Small intestine (tissue), 7 donors: ENCODE results near the gene BFSP1. TPM values are rescaled to one million over a fixed set of nuclear protein-coding genes. Genes with fewer than 3 reads are reported as not detected.

Source experiments
- DNase-seq, 2 donors: peaks; one replicate each; pipeline versions ENCODE4 v3.0.0 to v3.0.0-alpha.2; 2013
- FAIRE-seq: peaks from 2 replicates; lab custom pipeline; 2012; peaks lifted over from hg19 to GRCh38; lab: Jason Lieb, UNC
- H3K27ac ChIP-seq, 3 donors: one replicate each; pipeline ENCODE4 v1.5.1; 2013; ENCODE audit warnings: low read length in 2 of 3, mild to moderate bottlenecking in 2 of 3, control low read depth in 1 of 3, inconsistent platforms in 1 of 3, low read depth in 1 of 3, moderate library complexity in 1 of 3
- H3K27me3 ChIP-seq, 3 donors: one replicate each; pipeline ENCODE4 v1.6.1; 2013; ENCODE audit warnings: low read length in 3 of 3, inconsistent platforms in 1 of 3; ENCODE audit not compliant: control insufficient read depth in 3 of 3, insufficient read depth in 3 of 3
- H3K36me3 ChIP-seq, 3 donors: one replicate each; pipeline ENCODE4 v1.6.1; 2013; ENCODE audit warnings: low read length in 3 of 3, inconsistent platforms in 1 of 3, low read depth in 1 of 3, mild to moderate bottlenecking in 1 of 3, moderate library complexity in 1 of 3; ENCODE audit not compliant: control insufficient read depth in 3 of 3, insufficient read depth in 2 of 3
- H3K4me1 ChIP-seq, 3 donors: one replicate each; pipeline ENCODE4 v1.6.1; 2013; ENCODE audit warnings: low read length in 2 of 3, inconsistent platforms in 1 of 3, low read depth in 1 of 3, mild to moderate bottlenecking in 1 of 3, moderate library complexity in 1 of 3; ENCODE audit not compliant: control insufficient read depth in 3 of 3, insufficient read depth in 2 of 3
- H3K4me3 ChIP-seq, 3 donors: one replicate each; pipeline ENCODE4 v1.5.1; 2013; ENCODE audit warnings: low read length in 3 of 3, control low read depth in 1 of 3, inconsistent platforms in 1 of 3, low read depth in 1 of 3, mild to moderate bottlenecking in 1 of 3, moderate library complexity in 1 of 3
- H3K9me3 ChIP-seq, 2 donors: one replicate each; pipeline ENCODE4 v1.6.1; 2013; ENCODE audit warnings: low read depth in 1 of 2, low read length in 1 of 2; ENCODE audit not compliant: control insufficient read depth in 2 of 2, insufficient read depth in 1 of 2
- WGBS, 3 donors: extraction: QIAGEN DNeasy Blood & Tissue Kit; methylation state at CpG; one replicate each; pipeline ENCODE4 v1.1.7; 2013; 5-methylcytosine and 5-hydroxymethylcytosine counted together
- polyA plus RNA-seq, 4 donors: library from polyadenylated mRNA; stranded (reverse) in 3 of 4; unstranded in 1 of 4; fragments of 200-250 nt in 3 of 4; fragments of 120-200 nt in 1 of 4; gene quantifications; one replicate each; pipeline versions ENCODE4 v1.2.1 to v1.2.3, GENCODE V29; 2013
- donor health status: healthy with polysubstance abuse.
- donor health status: control.
- donor health status: control.
- donor health status: Bipolar disorder and iron deficiency.
- donor health status: healthy.

BFSP1 gene
- polyA plus RNA-seq, 4 donors, result 0.49 to 0.65 TPM; not detected in 2

- no peak for DNase-seq
- H3K27ac ChIP-seq, result no peak overlapping the region
- no peaks in the 10 kb centered on the region for H3K27me3 ChIP-seq
- WGBS, 3 donors, result 78 to 87% (median 83%) methylated on average over 5 of the region's 5 CpGs
- H3K4me3 ChIP-seq, result no peak overlapping the region
- H3K9me3 ChIP-seq, result no peaks in the 10 kb centered on the region
- H3K4me1 ChIP-seq, result peaks cover 0 to 18% (median 7%) of the 10 kb centered on the region in 3 donors
- H3K36me3 ChIP-seq, result no peaks in the 10 kb centered on the region
- no peak for FAIRE-seq
Observed at GRCh38 chr20:17560344-17561074, 29.3 kb upstream of the BFSP1 start.

GRCh38 chr20:17559338-17559737, 28.2 kb upstream of the BFSP1 start:
- Histone ChIP-seq H3K4me1 (peaks cover 0 to 18% (median 7%) of the 10 kb centered on the region in 3 donors), H3K27ac (peak overlapping the region in 2 of 3 donors; percentile 77 to 94), H3K27me3 (no peaks in the 10 kb centered on the region), H3K9me3 (no peaks in the 10 kb centered on the region), H3K4me3 (no peak overlapping the region), H3K36me3 (no peaks in the 10 kb centered on the region)
- 93 to 96% (median 94%) methylated on average over 6 of the region's 6 CpGs for WGBS, 3 donors
- FAIRE-seq (no peak), DNase-seq (no peak)

DNA sequence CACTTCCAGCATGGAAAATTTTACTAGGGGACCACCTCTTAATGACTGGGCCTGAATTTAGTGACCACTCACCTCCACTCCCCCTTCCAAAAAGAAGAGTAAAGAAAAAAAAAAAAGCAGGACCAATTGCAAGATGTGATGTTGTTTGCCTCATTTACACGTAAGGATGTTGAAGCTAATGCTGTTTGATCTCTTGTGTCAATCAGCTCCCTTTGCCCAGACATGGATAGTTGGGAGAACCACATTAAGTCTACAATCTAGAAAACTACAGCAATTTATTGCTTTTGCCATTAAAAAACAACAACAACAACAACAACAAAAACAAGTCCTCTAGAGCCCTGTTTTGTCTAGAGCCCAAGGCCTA, 27.7 kb upstream of the BFSP1 start:
- Histone ChIP-seq H3K27ac (peak overlapping the region in 2 of 3 donors; percentile 77 to 94), H3K27me3 (no peaks in the 10 kb centered on the region), H3K36me3 (no peaks in the 10 kb centered on the region), H3K9me3 (no peaks in the 10 kb centered on the region), H3K4me1 (peaks cover 0 to 18% (median 7%) of the 10 kb centered on the region in 3 donors), H3K4me3 (no peak overlapping the region)
- 87 to 91% (median 88%) methylated on average over 1 of the region's 1 CpG for WGBS, 3 donors
- DNase-seq, result no peak
- FAIRE-seq, result no peak

DNA sequence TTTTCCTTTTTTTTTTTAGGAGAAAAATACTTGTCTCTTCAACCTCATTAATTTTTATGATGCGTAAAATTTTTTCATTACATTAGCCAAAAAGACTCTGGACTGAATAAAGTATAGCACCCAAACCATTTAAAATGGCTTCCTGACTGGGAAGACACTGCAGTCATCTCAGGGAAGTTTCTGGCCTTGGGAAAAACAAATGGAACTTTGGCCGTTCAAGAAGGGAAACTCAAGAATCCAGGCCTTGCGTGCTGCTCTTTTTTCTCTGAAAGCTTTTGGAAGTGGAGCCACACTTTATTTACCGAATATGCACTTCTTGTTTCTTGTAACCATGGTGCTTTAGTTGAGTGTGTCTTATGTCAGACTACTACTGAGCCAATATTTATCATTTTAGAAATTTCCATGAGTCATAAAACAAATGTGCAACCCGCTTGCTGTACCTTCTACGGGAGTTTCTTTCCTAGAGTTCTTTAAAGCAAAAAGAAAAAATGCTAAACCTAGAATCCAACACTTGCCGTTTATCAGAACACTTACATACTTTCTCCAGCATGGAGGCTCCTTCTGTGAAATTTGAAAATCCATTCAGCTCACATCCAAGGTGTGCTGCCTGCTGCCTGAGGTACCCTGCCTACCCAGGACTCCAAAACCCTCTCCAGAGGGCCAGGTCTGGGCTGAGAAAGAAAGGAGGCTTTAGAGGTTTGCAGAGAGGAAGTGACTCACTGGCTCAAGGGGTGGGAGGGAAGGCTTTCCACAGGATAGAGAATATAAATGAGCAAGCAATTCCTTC, 27.2 kb upstream of the BFSP1 start:
- FAIRE-seq, result no peak
- WGBS, 3 donors, result 38 to 68% (median 59%) methylated on average over 7 of the region's 7 CpGs

DNA sequence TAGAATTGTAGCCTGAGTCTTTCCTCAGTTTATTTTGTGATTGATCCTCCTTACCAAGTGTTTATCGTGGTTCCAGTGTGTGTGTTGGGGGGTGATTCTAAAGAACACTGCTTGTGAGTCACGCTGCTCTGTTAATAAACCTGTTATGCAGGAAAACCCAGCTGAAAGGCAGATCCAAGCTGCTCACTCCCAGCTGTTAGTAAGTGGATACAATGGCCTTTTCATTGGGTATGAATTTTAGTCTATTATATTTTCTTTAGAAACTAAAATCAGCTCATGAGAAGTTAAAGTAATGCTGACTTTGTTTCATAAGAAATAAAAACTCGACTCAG, 26.5 kb upstream of the BFSP1 start:
- H3K4me1 ChIP-seq, result peaks cover 0 to 18% (median 7%) of the 10 kb centered on the region in 3 donors
- FAIRE-seq (no peak), DNase-seq (peak; percentile 52 to 69)
- H3K9me3 ChIP-seq, result no peaks in the 10 kb centered on the region
- H3K27ac ChIP-seq, result peak overlapping the region in 2 of 3 donors; percentile 77 to 86
- no peaks in the 10 kb centered on the region for H3K27me3 ChIP-seq
- no peak overlapping the region for H3K4me3 ChIP-seq
- H3K36me3 ChIP-seq, result no peaks in the 10 kb centered on the region
- 21 to 36% (median 32%) methylated on average over 3 of the region's 3 CpGs for WGBS, 3 donors

More for the DNA sequence above, 27.2 kb upstream of the BFSP1 start:
- Histone ChIP-seq H3K27ac (peak overlapping the region; percentile 44 to 94 (median 77)), H3K9me3 (no peaks in the 10 kb centered on the region), H3K27me3 (no peaks in the 10 kb centered on the region), H3K4me1 (peaks cover 0 to 18% (median 7%) of the 10 kb centered on the region in 3 donors), H3K4me3 (no peak overlapping the region), H3K36me3 (no peaks in the 10 kb centered on the region)
- DNase-seq, result peak in 1 of 2 donors; percentile 33

- Histone ChIP-seq H3K27me3 (no peaks in the 10 kb centered on the region), H3K9me3 (no peaks in the 10 kb centered on the region), H3K4me1 (peaks cover 0 to 18% (median 7%) of the 10 kb centered on the region in 3 donors), H3K27ac (peak overlapping the region in 2 of 3 donors; percentile 77 to 86), H3K36me3 (no peaks in the 10 kb centered on the region), H3K4me3 (no peak overlapping the region)
- FAIRE-seq, result no peak
- WGBS, 3 donors, result 26 to 56% (median 40%) methylated on average over 11 of the region's 11 CpGs
- peak; percentile 10 to 26 for DNase-seq
Observed at GRCh38 chr20:17556837-17557674, 25.9 kb upstream of the BFSP1 start.

DNA sequence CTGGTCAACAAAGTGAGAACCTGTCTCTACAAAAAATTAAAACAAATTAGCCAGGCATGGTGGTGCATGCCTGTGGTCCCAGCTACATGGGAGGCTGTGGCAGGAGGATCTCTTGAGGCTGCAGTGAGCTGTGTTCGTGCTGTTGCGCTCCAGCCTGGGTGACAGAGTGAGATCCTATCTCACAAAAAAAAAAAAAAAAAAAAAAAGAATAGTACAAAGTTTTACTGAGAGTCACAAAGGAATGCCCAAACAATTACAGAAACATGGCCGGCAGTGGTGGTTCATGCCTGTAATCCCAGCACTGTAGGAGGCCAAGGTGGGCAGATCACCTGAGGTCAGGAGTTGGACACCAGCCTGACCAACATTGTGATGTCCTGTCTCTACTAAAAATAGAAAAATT, 23.9 kb upstream of the BFSP1 start:
- H3K4me1 ChIP-seq, result peaks cover 0 to 18% (median 7%) of the 10 kb centered on the region in 3 donors
- no peaks in the 10 kb centered on the region for H3K36me3 ChIP-seq
- WGBS, 3 donors, result 95 to 98% (median 97%) methylated on average over 3 of the region's 3 CpGs
- no peak overlapping the region for H3K27ac ChIP-seq
- no peak for DNase-seq
- no peak overlapping the region for H3K4me3 ChIP-seq
- no peaks in the 10 kb centered on the region for H3K27me3 ChIP-seq
- FAIRE-seq, result no peak
- no peaks in the 10 kb centered on the region for H3K9me3 ChIP-seq

GRCh38 chr20:17549131-17549530, 18.0 kb upstream of the BFSP1 start:
- Histone ChIP-seq H3K36me3 (no peaks in the 10 kb centered on the region), H3K9me3 (no peaks in the 10 kb centered on the region), H3K27ac (no peak overlapping the region), H3K4me1 (no peaks in the 10 kb centered on the region), H3K27me3 (no peaks in the 10 kb centered on the region), H3K4me3 (no peak overlapping the region)
- WGBS, 3 donors, result 75 to 85% (median 77%) methylated on average over 4 of the region's 4 CpGs
- FAIRE-seq (no peak), DNase-seq (no peak)
